Measurements from ENCODE around the gene DAGLA.

DNA sequence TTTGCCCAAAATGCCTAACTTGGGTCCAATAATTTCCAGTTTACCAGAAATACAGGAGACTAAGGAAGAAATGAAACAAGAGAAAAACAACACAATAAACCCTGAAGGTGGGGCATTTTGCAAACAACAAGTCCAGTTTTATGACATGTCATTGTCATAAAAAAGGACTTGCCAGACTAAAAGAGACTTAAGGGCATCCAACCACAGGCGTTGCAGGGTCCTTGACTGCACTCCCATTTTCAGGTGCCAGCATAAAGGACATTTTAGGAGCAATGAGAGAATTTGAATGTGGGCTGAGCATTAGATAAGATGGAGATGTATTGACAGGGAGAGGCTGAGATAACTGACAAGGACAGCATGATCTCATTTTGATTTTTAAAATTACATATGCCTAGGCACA, 28.1 kb upstream of the DAGLA start:
- TF ChIP-seq, protein P1, sequence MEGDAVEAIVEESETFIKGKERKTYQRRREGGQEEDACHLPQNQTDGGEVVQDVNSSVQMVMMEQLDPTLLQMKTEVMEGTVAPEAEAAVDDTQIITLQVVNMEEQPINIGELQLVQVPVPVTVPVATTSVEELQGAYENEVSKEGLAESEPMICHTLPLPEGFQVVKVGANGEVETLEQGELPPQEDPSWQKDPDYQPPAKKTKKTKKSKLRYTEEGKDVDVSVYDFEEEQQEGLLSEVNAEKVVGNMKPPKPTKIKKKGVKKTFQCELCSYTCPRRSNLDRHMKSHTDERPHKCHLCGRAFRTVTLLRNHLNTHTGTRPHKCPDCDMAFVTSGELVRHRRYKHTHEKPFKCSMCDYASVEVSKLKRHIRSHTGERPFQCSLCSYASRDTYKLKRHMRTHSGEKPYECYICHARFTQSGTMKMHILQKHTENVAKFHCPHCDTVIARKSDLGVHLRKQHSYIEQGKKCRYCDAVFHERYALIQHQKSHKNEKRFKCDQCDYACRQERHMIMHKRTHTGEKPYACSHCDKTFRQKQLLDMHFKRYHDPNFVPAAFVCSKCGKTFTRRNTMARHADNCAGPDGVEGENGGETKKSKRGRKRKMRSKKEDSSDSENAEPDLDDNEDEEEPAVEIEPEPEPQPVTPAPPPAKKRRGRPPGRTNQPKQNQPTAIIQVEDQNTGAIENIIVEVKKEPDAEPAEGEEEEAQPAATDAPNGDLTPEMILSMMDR (IDR thresholded peaks at IDR 0.05): no peak
- TF ChIP-seq POLR2A (IDR thresholded peaks at IDR 0.05): no peak
